ENCODE results near the gene IGSF21. TPM values are rescaled to one million over a fixed set of nuclear protein-coding genes. Genes with fewer than 3 reads are reported as not detected.

The IGSF21 gene
- total RNA-seq, result not detected in 2 replicates

GRCh38 chr1:18107369-18108298, at the start of gene IGSF21:
IGSF21 (plus strand) TSS chr1:18107798; CDS start chr1:18108129, 331 bp downstream.

All from mammary microvascular endothelial cell (primary cell).